ENCODE results near the gene GPX4. TPM values are rescaled to one million over a fixed set of nuclear protein-coding genes. Genes with fewer than 3 reads are reported as not detected.

The GPX4 gene
- total RNA-seq, 2 experiments from 2014 or later, result 148 to 203 TPM

DNA sequence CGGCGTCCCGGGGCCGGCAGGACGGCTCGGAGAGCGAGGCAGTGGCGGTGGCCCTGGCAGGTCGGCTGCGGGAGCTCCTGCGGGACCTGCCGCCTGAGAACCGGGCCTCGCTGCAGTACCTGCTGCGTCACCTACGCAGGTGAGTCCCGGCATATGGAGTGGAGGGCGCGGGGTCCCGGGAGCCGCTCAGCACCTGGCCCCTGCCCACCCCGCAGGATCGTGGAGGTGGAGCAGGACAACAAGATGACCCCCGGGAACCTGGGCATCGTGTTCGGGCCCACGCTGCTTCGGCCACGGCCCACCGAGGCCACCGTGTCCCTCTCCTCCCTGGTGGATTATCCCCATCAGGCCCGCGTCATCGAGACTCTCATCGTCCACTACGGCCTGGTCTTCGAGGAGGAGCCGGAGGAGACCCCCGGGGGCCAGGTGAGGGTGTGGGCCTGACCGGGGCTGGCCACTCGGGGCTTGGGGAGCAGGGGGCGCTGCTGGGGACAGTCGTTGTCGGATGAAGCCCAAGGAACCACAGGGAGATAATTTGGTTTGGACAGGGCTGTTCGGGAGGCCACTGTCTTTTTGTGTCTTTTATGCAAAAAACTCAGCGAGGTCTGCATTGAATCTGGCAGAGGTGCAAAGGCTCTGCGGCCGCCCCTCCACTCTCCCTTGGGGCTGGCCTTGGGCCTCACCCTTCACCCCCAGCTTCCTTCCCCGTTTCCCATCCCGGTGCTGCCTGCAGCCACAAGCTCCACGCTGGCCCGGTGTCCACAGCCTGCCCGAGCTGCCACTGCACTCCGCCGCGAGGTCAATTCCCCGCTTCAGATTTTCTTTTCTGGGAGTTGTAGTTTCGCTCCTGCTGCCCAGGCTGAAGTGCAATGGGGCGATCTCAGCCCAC is 20.6 kb upstream of the GPX4 start:
- H3K4me2 ChIP-seq (ENCODE audit: low read length), result no peak overlapping the region
- peaks cover 91% of the 10 kb centered on the region for H3K36me3 ChIP-seq (ENCODE audit: insufficient read depth, low read length)
- no peak overlapping the region for H3K4me3 ChIP-seq (ENCODE audit: low read depth, low read length, poor library complexity, severe bottlenecking)
- H3K9me2 ChIP-seq (ENCODE audit: insufficient read depth, low read length), result no peaks in the 10 kb centered on the region
- no peak for TF ChIP-seq CTCF (conservative IDR thresholded peaks at IDR 0.05; ENCODE audit: low read length)
- TF ChIP-seq EZH2phosphoT487 (IDR thresholded peaks at IDR 0.05; ENCODE audit: borderline replicate concordance, low read depth, low read length), result no peak
- peaks cover 21% of the 10 kb centered on the region for H3K4me1 ChIP-seq (ENCODE audit: insufficient read depth, low read length, poor library complexity, severe bottlenecking)
- DNase-seq (ENCODE audit: low spot score), result no peak
- no peak overlapping the region for H2AFZ ChIP-seq (ENCODE audit: low read length)
- no peaks in the 10 kb centered on the region for H3K9me3 ChIP-seq (ENCODE audit: low read length)
- H3K79me2 ChIP-seq (ENCODE audit: insufficient read depth, low read depth, low read length), result no peaks in the 10 kb centered on the region
- intact Hi-C loops (cut with micrococcal nuclease; ENCODE audit: unreplicated experiment), result no loop called here
- ChIA-PET POLR2A (interaction anchor here (0.9 to 1.4 kb wide), 2 partner anchors 16 to 57 kb away, joined by 3 to 6 read pairs; partner anchors contain the start of genes ARHGAP45 and CNN2), CTCF (ENCODE audit: unreplicated experiment) (no interaction called here)
- H4K20me1 ChIP-seq (ENCODE audit: insufficient read depth, low read length), result no peaks in the 10 kb centered on the region
- H3K27ac ChIP-seq (ENCODE audit: low read depth, low read length, poor library complexity, severe bottlenecking), result no peak overlapping the region
- no TSS peak for BruUV-seq (replicated peaks)

GRCh38 chr19:1084024-1084868 is 19.5 kb upstream of the GPX4 start:
- Histone ChIP-seq H3K9me2 (ENCODE audit: insufficient read depth, low read length) (no peaks in the 10 kb centered on the region), H3K9me3 (ENCODE audit: low read length) (no peaks in the 10 kb centered on the region), H3K4me3 (ENCODE audit: low read depth, low read length, poor library complexity, severe bottlenecking) (no peak overlapping the region), H3K36me3 (ENCODE audit: insufficient read depth, low read length) (peaks cover 93% of the 10 kb centered on the region), H4K20me1 (ENCODE audit: insufficient read depth, low read length) (no peaks in the 10 kb centered on the region), H3K4me1 (ENCODE audit: insufficient read depth, low read length, poor library complexity, severe bottlenecking) (peaks cover 27% of the 10 kb centered on the region), H3K79me2 (ENCODE audit: insufficient read depth, low read depth, low read length) (no peaks in the 10 kb centered on the region), H3K4me2 (ENCODE audit: low read length) (no peak overlapping the region), H3K27ac (ENCODE audit: low read depth, low read length, poor library complexity, severe bottlenecking) (no peak overlapping the region), H2AFZ (ENCODE audit: low read length) (no peak overlapping the region)
- TF ChIP-seq EZH2phosphoT487 (IDR thresholded peaks at IDR 0.05; ENCODE audit: borderline replicate concordance, low read depth, low read length) (no peak), CTCF (conservative IDR thresholded peaks at IDR 0.05; ENCODE audit: low read length) (no peak)
- intact Hi-C loops (cut with micrococcal nuclease; ENCODE audit: unreplicated experiment), result no loop called here
- ChIA-PET POLR2A (no interaction called here), CTCF (ENCODE audit: unreplicated experiment) (no interaction called here)
- no TSS peak for BruUV-seq (replicated peaks)
- DNase-seq (ENCODE audit: low spot score), result no peak

All from OCI-LY7 (cell line).